Measurements from ENCODE around the gene TMPRSS3.

GRCh38 chr21:42430521-42430920 lies 34.7 kb upstream of the TMPRSS3 start:
- no peak for TF ChIP-seq POLR2A (IDR thresholded peaks at IDR 0.05; ENCODE audit: low read length)
- TF ChIP-seq GATA1 (IDR thresholded peaks at IDR 0.05; ENCODE audit: low read depth, low read length), result no peak

Data from erythroblast (primary cell).